Trophoblast cell (in vitro differentiated cells and primary cell): ENCODE measurements around the gene CDNF.

Experiments
- DNase-seq, 2 donors: peaks; one replicate each; pipeline ENCODE4 v3.0.0-alpha.2; 2016
- H2AFZ ChIP-seq: 2 replicates; pipeline ENCODE4 v1.6.1; 2013; ENCODE audit warnings: low read length, moderate library complexity, mild to moderate bottlenecking; ENCODE audit not compliant: insufficient read depth, poor library complexity
- H2AK5ac ChIP-seq: 2 replicates; pipeline ENCODE4 v1.6.1; 2013; ENCODE audit warnings: mild to moderate bottlenecking, low read length
- H2BK120ac ChIP-seq: 2 replicates; pipeline ENCODE4 v1.6.1; 2013; ENCODE audit warnings: low read length, mild to moderate bottlenecking, moderate library complexity; ENCODE audit not compliant: insufficient read depth, poor library complexity
- H2BK12ac ChIP-seq: 2 replicates; pipeline ENCODE4 v1.6.1; 2013; ENCODE audit warnings: mild to moderate bottlenecking, low read length, moderate library complexity
- H2BK5ac ChIP-seq: 2 replicates; pipeline ENCODE4 v1.6.1; 2013; ENCODE audit warnings: low read length, low read depth, moderate library complexity, mild to moderate bottlenecking; ENCODE audit not compliant: poor library complexity
- H3K14ac ChIP-seq: 2 replicates; pipeline ENCODE4 v1.6.1; 2013; ENCODE audit warnings: mild to moderate bottlenecking, low read length
- H3K18ac ChIP-seq: 2 replicates; pipeline ENCODE4 v1.6.1; 2013; ENCODE audit warnings: mild to moderate bottlenecking, low read length
- H3K23ac ChIP-seq: 2 replicates; pipeline ENCODE4 v1.6.1; 2013; ENCODE audit warnings: low read length
- H3K27ac ChIP-seq: 2 replicates; pipeline ENCODE4 v1.5.1; 2013; ENCODE audit warnings: low read depth, mild to moderate bottlenecking, inconsistent platforms, low read length, moderate library complexity
- H3K27me3 ChIP-seq: 2 replicates; pipeline ENCODE4 v1.6.1; 2013; ENCODE audit warnings: inconsistent platforms, mild to moderate bottlenecking, low read length, moderate library complexity; ENCODE audit not compliant: insufficient read depth
- H3K36me3 ChIP-seq, 2 experiments: 1 replicate in 1 of 2; 2 replicates in 1 of 2; pipeline ENCODE4 v1.6.1; 2013; ENCODE audit warnings: low read length in 2 of 2, mild to moderate bottlenecking in 2 of 2, moderate library complexity in 1 of 2; ENCODE audit not compliant: insufficient read depth in 2 of 2, control insufficient read depth in 1 of 2
- H3K4ac ChIP-seq: 2 replicates; pipeline ENCODE4 v1.6.1; 2013; ENCODE audit warnings: low read depth, mild to moderate bottlenecking, low read length, moderate library complexity
- H3K4me1 ChIP-seq, 2 experiments: 1 replicate in 1 of 2; 2 replicates in 1 of 2; pipeline ENCODE4 v1.6.1; 2013; ENCODE audit warnings: low read length in 2 of 2, mild to moderate bottlenecking in 2 of 2, moderate library complexity in 1 of 2; ENCODE audit not compliant: insufficient read depth in 2 of 2, control insufficient read depth in 1 of 2
- H3K4me2 ChIP-seq: 2 replicates; pipeline ENCODE4 v1.6.1; 2013; ENCODE audit warnings: inconsistent platforms, mild to moderate bottlenecking, low read length, moderate library complexity
- H3K4me3 ChIP-seq: 2 replicates; pipeline ENCODE4 v1.5.1; 2013; ENCODE audit warnings: mild to moderate bottlenecking, low read depth, low read length, inconsistent platforms
- H3K79me1 ChIP-seq: one replicate; pipeline ENCODE4 v1.6.1; 2013; ENCODE audit warnings: low read length
- H3K79me2 ChIP-seq: 2 replicates; pipeline ENCODE4 v1.6.1; 2013; ENCODE audit warnings: low read length, mild to moderate bottlenecking; ENCODE audit not compliant: control insufficient read depth, insufficient read depth, poor library complexity
- H3K9ac ChIP-seq: 2 replicates; pipeline ENCODE4 v1.6.1; 2013; ENCODE audit warnings: mild to moderate bottlenecking, low read length
- H3K9me3 ChIP-seq: 2 replicates; pipeline ENCODE4 v1.6.1; 2013; ENCODE audit warnings: low read depth, mild to moderate bottlenecking, control low read depth, inconsistent platforms, low read length; ENCODE audit not compliant: insufficient read depth
- H4K12ac ChIP-seq: 2 replicates; pipeline ENCODE4 v1.6.1; 2013; ENCODE audit warnings: low read depth, mild to moderate bottlenecking, low read length, moderate library complexity
- H4K8ac ChIP-seq: 2 replicates; pipeline ENCODE4 v1.6.1; 2013; ENCODE audit warnings: low read depth, mild to moderate bottlenecking, low read length, moderate library complexity
- H4K91ac ChIP-seq: one replicate; pipeline ENCODE4 v1.6.1; 2013; ENCODE audit warnings: low read depth, mild to moderate bottlenecking, low read length, moderate library complexity
- WGBS: extraction: QIAGEN DNeasy Blood & Tissue Kit; methylation state at CpG from one replicate; pipeline ENCODE4 v1.1.7; 2013; ENCODE audit warnings: missing lambda C conversion rate; ENCODE audit not compliant: insufficient read length, insufficient coverage; ENCODE audit errors: extremely low coverage; 5-methylcytosine and 5-hydroxymethylcytosine counted together

The CDNF gene

DNA sequence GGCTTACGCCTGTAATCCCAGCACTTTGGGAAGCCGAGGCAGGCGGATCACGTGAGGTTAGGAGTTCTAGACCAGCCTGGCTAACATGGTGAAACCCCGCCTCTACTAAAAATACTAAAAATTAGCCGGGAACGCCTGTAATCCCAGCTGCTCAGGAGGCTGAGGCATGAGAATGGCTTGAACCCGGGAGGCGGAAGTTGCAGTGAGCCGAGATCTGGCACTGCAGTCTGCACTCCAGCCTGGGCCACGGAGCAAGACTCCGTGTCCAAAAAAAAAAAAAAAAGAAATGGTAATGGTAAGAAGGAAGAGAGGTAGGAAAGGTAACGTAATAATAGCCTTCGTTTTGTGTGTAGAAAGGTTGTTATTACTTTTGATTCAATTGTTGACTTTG lies 1.5 kb upstream of the CDNF start:
- DNase-seq: peak; percentile 6 to 42
- Histone ChIP-seq H3K4me2 (peak overlapping the region; percentile 93), H2BK12ac (no peak overlapping the region), H3K18ac (no peak overlapping the region), H3K79me2 (peaks cover 15% of the 10 kb centered on the region), H2AK5ac (no peak overlapping the region), H3K9me3 (peaks cover 2% of the 10 kb centered on the region), H2AFZ (no peak overlapping the region), H3K79me1 (peaks cover 14% of the 10 kb centered on the region), H3K27me3 (no peaks in the 10 kb centered on the region), H4K12ac (no peak overlapping the region), H4K8ac (no peak overlapping the region), H3K4me1 (peaks cover 3% of the 10 kb centered on the region in 2 experiments), H4K91ac (no peak overlapping the region), H2BK120ac (no peak overlapping the region), H3K27ac (no peak overlapping the region), H3K4ac (peak overlapping the region; percentile 85), H2BK5ac (no peak overlapping the region), H3K23ac (no peak overlapping the region), H3K36me3 (peaks cover 19 to 26% of the 10 kb centered on the region in 2 experiments), H3K4me3 (peak overlapping the region; percentile 100), H3K14ac (no peak overlapping the region), H3K9ac (no peak overlapping the region)
- 100% methylated on average over 2 of the region's 14 CpGs for WGBS

DNA sequence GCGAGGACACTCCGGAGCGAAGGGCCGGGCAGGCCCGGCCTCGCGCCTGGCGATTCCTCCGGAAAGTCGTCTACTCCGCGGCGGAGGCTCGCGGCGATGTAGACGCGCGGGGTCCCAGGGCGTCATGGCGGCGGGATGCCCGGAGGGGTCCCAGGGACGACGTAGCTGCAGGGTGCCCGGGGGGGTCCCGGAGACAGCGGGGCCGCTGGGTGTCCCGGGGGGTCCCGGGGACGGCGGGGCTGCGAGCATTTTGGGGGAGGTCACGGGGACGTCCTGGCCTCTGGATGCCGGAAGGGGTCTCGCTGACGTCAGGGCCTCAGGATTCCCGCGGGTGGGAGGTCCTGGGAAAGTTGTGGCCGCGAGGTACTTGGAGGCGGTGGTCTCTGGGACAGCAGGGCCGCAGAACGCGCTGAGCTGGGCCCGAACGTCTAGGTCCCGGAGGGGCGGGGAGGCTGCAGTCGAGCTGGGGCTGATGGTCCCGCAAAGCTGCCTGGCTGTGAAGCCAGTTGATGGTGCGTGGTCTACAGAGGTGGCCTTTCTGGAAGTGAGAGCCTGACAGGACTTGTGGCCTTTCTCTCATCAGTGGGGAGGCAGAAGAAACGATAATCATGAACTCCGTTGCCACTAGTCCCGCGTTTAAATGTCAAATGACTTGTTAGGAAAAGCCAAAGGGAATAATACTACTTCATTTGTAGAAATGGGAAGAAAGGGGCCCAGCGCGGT lies 906 bp upstream of the CDNF start:
- peak overlapping the region; percentile 93 for H3K4me2 ChIP-seq
- peak overlapping the region; percentile 48 for H2AFZ ChIP-seq
- no peaks in the 10 kb centered on the region for H3K27me3 ChIP-seq
- peaks cover 15% of the 10 kb centered on the region for H3K79me2 ChIP-seq
- peak overlapping the region; percentile 100 for H3K4me3 ChIP-seq
- peak; percentile 21 to 43 for DNase-seq
- peak overlapping the region; percentile 61 for H2AK5ac ChIP-seq
- peak overlapping the region; percentile 80 for H2BK5ac ChIP-seq
- peaks cover 14% of the 10 kb centered on the region for H3K79me1 ChIP-seq
- peak overlapping the region; percentile 71 for H3K27ac ChIP-seq
- H3K9ac ChIP-seq: peak overlapping the region; percentile 99
- peak overlapping the region; percentile 65 for H4K12ac ChIP-seq
- peak overlapping the region; percentile 59 for H3K14ac ChIP-seq
- WGBS: no CpG with 5 or more reads among the region's 60 CpGs
- H3K18ac ChIP-seq: peak overlapping the region; percentile 84
- H2BK12ac ChIP-seq: no peak overlapping the region
- peak overlapping the region; percentile 67 for H2BK120ac ChIP-seq
- no peak overlapping the region for H3K23ac ChIP-seq
- peaks cover 19 to 23% of the 10 kb centered on the region in 2 experiments for H3K36me3 ChIP-seq
- H3K4ac ChIP-seq: peak overlapping the region; percentile 85
- H4K8ac ChIP-seq: peak overlapping the region; percentile 67
- peak overlapping the region; percentile 49 for H4K91ac ChIP-seq
- H3K9me3 ChIP-seq: peaks cover 2% of the 10 kb centered on the region
- H3K4me1 ChIP-seq: peaks cover 3% of the 10 kb centered on the region in 2 experiments

DNA sequence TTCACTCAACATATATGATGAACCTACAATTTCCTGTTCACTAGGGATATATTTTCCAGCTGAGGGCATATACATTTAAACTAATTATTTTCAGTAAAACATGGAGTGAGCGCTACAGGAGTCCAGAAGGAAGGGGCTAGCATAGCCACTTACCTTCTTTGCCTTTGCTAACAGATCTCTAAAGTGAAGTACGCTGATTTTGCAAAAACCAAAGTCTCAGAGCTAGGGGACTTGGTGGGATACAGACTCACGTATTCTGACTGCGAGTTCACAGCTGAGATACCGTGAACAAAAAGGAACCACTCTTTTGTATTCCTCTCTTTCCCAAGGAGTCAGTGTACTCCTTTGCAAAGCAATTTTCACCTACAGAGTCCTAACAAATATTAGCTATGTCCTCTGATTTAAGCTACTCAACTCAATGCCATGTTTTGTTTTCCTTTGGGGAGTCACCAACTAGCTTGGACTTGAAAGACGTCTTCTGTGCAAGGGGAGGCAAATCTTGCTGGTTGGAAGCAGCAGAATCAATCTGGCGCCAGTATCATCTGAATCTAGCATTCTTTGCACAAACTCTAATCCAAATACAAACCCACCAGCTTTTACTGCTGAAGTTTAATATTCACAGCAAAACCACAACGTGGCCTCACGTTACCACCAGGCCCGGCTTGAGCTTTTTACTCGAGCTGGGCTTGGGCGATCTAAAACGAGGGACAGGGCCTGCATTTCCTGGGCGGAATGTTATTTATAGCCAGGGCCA lies 657 bp downstream of the CDNF start:
- peak overlapping the region; percentile 82 for H4K91ac ChIP-seq
- H3K27me3 ChIP-seq: no peaks in the 10 kb centered on the region
- H2BK12ac ChIP-seq: no peak overlapping the region
- WGBS: no CpG with 5 or more reads among the region's 14 CpGs
- peak overlapping the region; percentile 37 for H3K4ac ChIP-seq
- H3K79me2 ChIP-seq: peaks cover 15% of the 10 kb centered on the region
- peak overlapping the region; percentile 78 for H3K9ac ChIP-seq
- peaks cover 3% of the 10 kb centered on the region in 2 experiments for H3K4me1 ChIP-seq
- peaks cover 2% of the 10 kb centered on the region for H3K9me3 ChIP-seq
- H2AFZ ChIP-seq: peak overlapping the region; percentile 92
- peak overlapping the region; percentile 87 for H3K14ac ChIP-seq
- peak overlapping the region; percentile 83 for H3K27ac ChIP-seq
- H3K36me3 ChIP-seq: peaks cover 7% of the 10 kb centered on the region in 2 experiments
- H3K23ac ChIP-seq: no peak overlapping the region
- H4K8ac ChIP-seq: peak overlapping the region; percentile 88
- DNase-seq: no peak
- peak overlapping the region; percentile 85 for H3K4me3 ChIP-seq
- H3K4me2 ChIP-seq: peak overlapping the region; percentile 87
- peak overlapping the region; percentile 59 for H4K12ac ChIP-seq
- H2BK120ac ChIP-seq: peak overlapping the region; percentile 61
- no peak overlapping the region for H2AK5ac ChIP-seq
- peaks cover 14% of the 10 kb centered on the region for H3K79me1 ChIP-seq
- H3K18ac ChIP-seq: peak overlapping the region; percentile 73
- peak overlapping the region; percentile 90 for H2BK5ac ChIP-seq

DNA sequence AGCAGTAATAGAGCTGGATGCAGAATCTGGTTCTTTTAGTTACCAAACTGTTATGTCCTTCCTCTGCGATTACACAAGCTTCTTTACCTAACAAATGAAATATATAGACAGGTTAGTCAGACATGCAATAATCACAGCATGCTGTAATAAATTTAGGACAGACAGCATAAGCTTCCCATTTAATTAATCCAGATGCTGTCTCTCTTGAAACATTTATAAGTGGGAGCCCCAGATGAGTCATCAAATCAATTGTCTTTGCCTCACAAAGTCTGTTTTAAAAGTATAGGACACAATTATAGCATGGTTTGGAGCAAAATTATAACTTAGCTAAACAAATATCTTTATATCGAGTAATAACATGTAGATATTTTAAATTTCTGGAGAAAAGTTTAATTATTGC lies 1.6 kb downstream of the CDNF start:
- Histone ChIP-seq H3K18ac (no peak overlapping the region), H3K79me2 (peaks cover 15% of the 10 kb centered on the region), H3K9ac (no peak overlapping the region), H3K14ac (no peak overlapping the region), H3K4me1 (peaks cover 3% of the 10 kb centered on the region in 2 experiments), H3K4me3 (no peak overlapping the region), H3K36me3 (no peaks in the 10 kb centered on the region), H3K27me3 (no peaks in the 10 kb centered on the region), H2BK120ac (no peak overlapping the region), H3K4ac (no peak overlapping the region), H2BK12ac (no peak overlapping the region), H4K8ac (no peak overlapping the region), H2AK5ac (no peak overlapping the region), H4K12ac (no peak overlapping the region), H3K27ac (no peak overlapping the region), H2BK5ac (no peak overlapping the region), H3K9me3 (peaks cover 2% of the 10 kb centered on the region), H2AFZ (no peak overlapping the region), H3K79me1 (peaks cover 14% of the 10 kb centered on the region), H3K4me2 (no peak overlapping the region), H3K23ac (no peak overlapping the region), H4K91ac (no peak overlapping the region)
- WGBS: no CpG with 5 or more reads among the region's 2 CpGs
- DNase-seq: no peak
